ENCODE results near the gene PRSS23. TPM values are rescaled to one million over a fixed set of nuclear protein-coding genes. Genes with fewer than 3 reads are reported as not detected.

PRSS23 gene
- total RNA-seq, 1 experiment from 2014 or later, result 3.8 TPM

DNA sequence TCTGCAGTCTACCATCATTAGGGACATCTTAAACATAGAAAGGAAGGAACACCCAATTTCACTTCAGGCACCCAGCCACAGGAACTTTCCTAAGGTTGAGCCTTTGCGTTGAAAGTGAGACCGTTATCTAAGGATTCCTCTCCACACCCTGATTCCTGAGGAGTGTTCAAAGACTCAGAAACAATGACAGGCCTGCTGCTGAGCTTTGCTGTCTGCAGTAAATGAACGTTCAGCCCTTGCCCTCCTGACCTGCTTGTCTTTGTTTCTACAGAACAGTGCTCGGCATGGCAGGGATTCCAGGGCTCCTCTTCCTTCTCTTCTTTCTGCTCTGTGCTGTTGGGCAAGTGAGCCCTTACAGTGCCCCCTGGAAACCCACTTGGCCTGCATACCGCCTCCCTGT is 7.0 kb downstream of the PRSS23 start:
- no peak for DNase-seq (ENCODE audit: low read depth, low spot score)
- Histone ChIP-seq H3K4me3 (replicated peaks in 1 of 2; ENCODE audit: low read depth in 1 of 2, low read length in 2 of 2) (no peak overlapping the region), H3K36me3 (ENCODE audit: control insufficient read depth in 1 of 2, insufficient read depth in 2 of 2, low read length in 2 of 2) (no peaks in the 10 kb centered on the region)

More for the DNA sequence above, 7.0 kb downstream of the PRSS23 start:
- H4K20me1 ChIP-seq (ENCODE audit: insufficient read depth), result no peaks in the 10 kb centered on the region
- no peak overlapping the region for H3K27ac ChIP-seq (ENCODE audit: low read depth, low read length)
- intact Hi-C loops (cut with micrococcal nuclease), result no loop called here
- ATAC-seq, result no peak
- no TSS peak for BruUV-seq (replicated peaks)
- H3K79me2 ChIP-seq (ENCODE audit: insufficient read depth, low read length), result no peaks in the 10 kb centered on the region
- H3K9me3 ChIP-seq (ENCODE audit: control insufficient read depth in 1 of 2, insufficient read depth in 1 of 2, low read depth in 1 of 2, low read length in 2 of 2), result no peaks in the 10 kb centered on the region
- ChIA-PET CTCF (no interaction called here), RAD21 (ENCODE audit: low non-redundant PET in 1 of 2, low total read pairs in 2 of 2, uncharacterized antibody in 2 of 2, unreplicated experiment in 2 of 2) (no interaction called here), POLR2A (no interaction called here)
- no peak overlapping the region for H3K4me2 ChIP-seq (ENCODE audit: low read length)
- no peak overlapping the region for H3K9ac ChIP-seq (ENCODE audit: low read length)
- H3K4me1 ChIP-seq (ENCODE audit: control insufficient read depth in 1 of 2, insufficient read depth in 2 of 2, low read length in 2 of 2), result peaks cover 15 to 28% of the 10 kb centered on the region in 2 experiments
- no peak for TF ChIP-seq RAD21 (IDR thresholded peaks at IDR 0.05; ENCODE audit: low read depth)
- TF ChIP-seq ZBTB33 (IDR thresholded peaks at IDR 0.05; ENCODE audit: extremely low read depth, insufficient replicate concordance, low read length), result no peak
- TF ChIP-seq SRF (IDR thresholded peaks at IDR 0.05; ENCODE audit: low read depth), result no peak
- no peak for TF ChIP-seq SIN3A (IDR thresholded peaks at IDR 0.05; ENCODE audit: low read depth)
- TF ChIP-seq ZNF274 (IDR thresholded peaks at IDR 0.05; ENCODE audit: low read depth, low read length), result no peak
- TF ChIP-seq FOSL1 (IDR thresholded peaks at IDR 0.05; ENCODE audit: low read depth), result no peak
- TF ChIP-seq EZH2 (IDR thresholded peaks at IDR 0.05), result no peak
- TF ChIP-seq, protein P1, sequence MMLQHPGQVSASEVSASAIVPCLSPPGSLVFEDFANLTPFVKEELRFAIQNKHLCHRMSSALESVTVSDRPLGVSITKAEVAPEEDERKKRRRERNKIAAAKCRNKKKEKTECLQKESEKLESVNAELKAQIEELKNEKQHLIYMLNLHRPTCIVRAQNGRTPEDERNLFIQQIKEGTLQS (IDR thresholded peaks at IDR 0.05), result no peak
- no peak for TF ChIP-seq POLR2A (IDR thresholded peaks at IDR 0.05; ENCODE audit: borderline replicate concordance, extremely low read depth, insufficient read depth, insufficient read length)
- no peak for TF ChIP-seq YY1 (IDR thresholded peaks at IDR 0.05; ENCODE audit: extremely low read depth, insufficient replicate concordance, low read depth, low read length)
- H3K27me3 ChIP-seq (ENCODE audit: insufficient read depth, low read length), result no peaks in the 10 kb centered on the region; the same call in 1 of the 2 replicates
- no peak overlapping the region for H2AFZ ChIP-seq (ENCODE audit: low read depth, low read length, poor library complexity, severe bottlenecking)
- no peaks in the 10 kb centered on the region for H3K9me2 ChIP-seq (ENCODE audit: insufficient read depth)
